Stimulated activated CD4-positive, alpha-beta T cell treated with anti-CD3 and anti-CD28 coated beads, Interleukin-4, amount 100 ng/mL, for 4 hours (primary cell): ENCODE results near the gene CGREF1.
"Not testable (repeated sequence)": the region's sequence is repeated elsewhere in the genome, so short reads cannot be mapped to it uniquely, and the experiment has no call there.

ENCODE experiments used
- DNase-seq, 2 experiments: peaks; one replicate each; pipeline ENCODE4 v3.0.0-alpha.2; 2020

The CGREF1 gene

GRCh38 chr2:27086724-27087593, 32.0 kb downstream of the CGREF1 start, which contains the start of gene KHK:
TSS of gene KHK (plus strand) at chr2:27086772. CDS start at chr2:27087260, 488 bp downstream.
- DNase-seq: no peak

- peak; percentile 97 to 98 for DNase-seq
These were observed 32.7 kb downstream of the CGREF1 start for GRCh38 chr2:27086090-27086723.

GRCh38 chr2:27085673-27086089, 33.2 kb downstream of the CGREF1 start:
- DNase-seq: peak in 1 of 2 experiments; percentile 41

GRCh38 chr2:27085062-27085672, 33.8 kb downstream of the CGREF1 start:
- DNase-seq: no peak

GRCh38 chr2:27084297-27085061, 34.4 kb downstream of the CGREF1 start:
- DNase-seq: no peak

- DNase-seq: no peak
These were observed 35.3 kb downstream of the CGREF1 start for GRCh38 chr2:27083410-27084296.

- DNase-seq: no peak
These were observed 36.0 kb downstream of the CGREF1 start for GRCh38 chr2:27082773-27083409.

- no peak for DNase-seq
These were observed 36.8 kb downstream of the CGREF1 start for GRCh38 chr2:27081984-27082772.

- DNase-seq: no peak
These were observed 38.4 kb downstream of the CGREF1 start for GRCh38 chr2:27080603-27080936.

- DNase-seq: no peak
These were observed 38.8 kb downstream of the CGREF1 start for GRCh38 chr2:27080140-27080469.

- no peak for DNase-seq
These were observed 39.4 kb downstream of the CGREF1 start for GRCh38 chr2:27079233-27080139.

GRCh38 chr2:27078267-27079194, 40.4 kb downstream of the CGREF1 start, which contains the start of gene EMILIN1:
TSS of gene EMILIN1 (plus strand) at chr2:27078615. CDS start at chr2:27079066, 451 bp downstream.
- no peak for DNase-seq

- no peak for DNase-seq
These were observed 41.7 kb downstream of the CGREF1 start for GRCh38 chr2:27077231-27077630.

- no peak for DNase-seq
These were observed 42.6 kb downstream of the CGREF1 start for GRCh38 chr2:27076323-27076722.

GRCh38 chr2:27075566-27075871, 43.4 kb downstream of the CGREF1 start:
- DNase-seq: not testable (repeated sequence)

- peak in 1 of 2 experiments; percentile 39 for DNase-seq
These were observed 44.0 kb downstream of the CGREF1 start for GRCh38 chr2:27074738-27075565.

GRCh38 chr2:27073782-27074181, 45.1 kb downstream of the CGREF1 start:
- DNase-seq: no peak

- no peak for DNase-seq
These were observed 46.0 kb downstream of the CGREF1 start for GRCh38 chr2:27072920-27073319.
